Osteocyte (in vitro differentiated cells): ENCODE results near the gene CA6. TPM values are rescaled to one million over a fixed set of nuclear protein-coding genes. Genes with fewer than 3 reads are reported as not detected.

Experiments
- DNase-seq: peaks from one replicate; pipeline ENCODE4 v3.0.0; 2021; ENCODE audit warnings: mixed read lengths; ENCODE audit not compliant: unreplicated experiment; ENCODE audit errors: extremely low spot score
- H3K27ac Mint-ChIP-seq: one replicate; pipeline ENCODE4 v1.8.0; 2021; ENCODE audit warnings: mild to moderate bottlenecking, mixed read lengths; ENCODE audit not compliant: unreplicated experiment
- H3K27me3 Mint-ChIP-seq: one replicate; pipeline ENCODE4 v1.8.0; 2021; ENCODE audit warnings: mixed read lengths; ENCODE audit not compliant: unreplicated experiment
- H3K36me3 Mint-ChIP-seq: one replicate; pipeline ENCODE4 v1.8.0; 2021; ENCODE audit warnings: mixed read lengths; ENCODE audit not compliant: unreplicated experiment
- H3K4me1 Mint-ChIP-seq: one replicate; pipeline ENCODE4 v1.8.0; 2021; ENCODE audit warnings: mixed read lengths; ENCODE audit not compliant: unreplicated experiment
- H3K4me3 Mint-ChIP-seq: one replicate; pipeline ENCODE4 v1.8.0; 2021; ENCODE audit warnings: mild to moderate bottlenecking, moderate library complexity, mixed read lengths; ENCODE audit not compliant: unreplicated experiment
- H3K9me3 Mint-ChIP-seq: one replicate; pipeline ENCODE4 v1.8.0; 2021; ENCODE audit warnings: mixed read lengths; ENCODE audit not compliant: unreplicated experiment
- CTCF ChIP-seq: fragments of 200-600 bp; sonication (generic); IDR thresholded peaks from 2 replicates; pipeline ENCODE4 v1.5.0; 2021; ENCODE audit warnings: antibody characterized with exemption, mild to moderate bottlenecking, moderate library complexity
- total RNA-seq: library from RNA; stranded (reverse); gene quantifications from 2 replicates; pipeline ENCODE4 v1.2.1, GENCODE V29; 2021

Gene CA6
- total RNA-seq, 1 donor from 2014 or later, result not detected

GRCh38 chr1:8976896-8977450 is 31.3 kb downstream of the CA6 start:
- Mint-ChIP-seq H3K27me3 (peaks cover 8% of the 10 kb centered on the region), H3K9me3 (peaks cover 4% of the 10 kb centered on the region), H3K36me3 (no peaks in the 10 kb centered on the region), H3K4me3 (no peak overlapping the region), H3K4me1 (no peaks in the 10 kb centered on the region), H3K27ac (no peak overlapping the region)
- DNase-seq, result no peak
- TF ChIP-seq CTCF, result no peak

GRCh38 chr1:8980656-8981055 is 35.0 kb downstream of the CA6 start:
- TF ChIP-seq CTCF, result no peak
- no peaks in the 10 kb centered on the region for H3K36me3 Mint-ChIP-seq
- H3K27ac Mint-ChIP-seq, result no peak overlapping the region
- peaks cover 8% of the 10 kb centered on the region for H3K27me3 Mint-ChIP-seq
- H3K4me1 Mint-ChIP-seq, result no peaks in the 10 kb centered on the region
- H3K4me3 Mint-ChIP-seq, result no peak overlapping the region
- H3K9me3 Mint-ChIP-seq, result peaks cover 4% of the 10 kb centered on the region
- DNase-seq, result no peak

DNA sequence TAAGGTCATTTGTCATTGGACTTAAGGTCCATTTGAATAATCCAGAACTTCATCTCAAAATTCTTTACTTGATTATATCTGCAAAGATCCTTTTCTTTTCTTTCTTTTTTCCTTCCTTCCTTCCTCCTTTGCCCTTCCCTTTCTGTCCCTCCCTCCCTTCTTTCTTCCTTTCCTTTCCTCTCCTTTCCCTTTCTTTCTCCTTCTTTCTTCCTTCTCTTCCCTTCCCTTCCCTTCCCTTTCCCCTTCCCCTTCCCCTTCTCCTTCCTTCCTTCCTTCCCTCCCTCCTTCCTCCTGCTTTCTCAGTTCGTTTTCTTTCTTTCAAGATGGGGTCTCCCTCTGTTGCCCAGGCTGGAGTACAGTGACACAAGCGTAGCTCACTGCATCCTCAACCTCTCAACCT is 35.5 kb downstream of the CA6 start:
- H3K27ac Mint-ChIP-seq, result no peak overlapping the region
- no peaks in the 10 kb centered on the region for H3K36me3 Mint-ChIP-seq
- no peak overlapping the region for H3K4me3 Mint-ChIP-seq
- peaks cover 8% of the 10 kb centered on the region for H3K27me3 Mint-ChIP-seq
- no peak for TF ChIP-seq CTCF
- H3K4me1 Mint-ChIP-seq, result peaks cover 5% of the 10 kb centered on the region
- H3K9me3 Mint-ChIP-seq, result peaks cover 4% of the 10 kb centered on the region
- DNase-seq, result no peak

- H3K4me3 Mint-ChIP-seq, result no peak overlapping the region
- peaks cover 4% of the 10 kb centered on the region for H3K9me3 Mint-ChIP-seq
- peaks cover 10% of the 10 kb centered on the region for H3K4me1 Mint-ChIP-seq
- peaks cover 5% of the 10 kb centered on the region for H3K27me3 Mint-ChIP-seq
- H3K27ac Mint-ChIP-seq, result no peak overlapping the region
- no peak for TF ChIP-seq CTCF
- no peak for DNase-seq
- H3K36me3 Mint-ChIP-seq, result no peaks in the 10 kb centered on the region
Observed at GRCh38 chr1:8984203-8984602, 38.5 kb downstream of the CA6 start.

- DNase-seq, result no peak
- H3K36me3 Mint-ChIP-seq, result no peaks in the 10 kb centered on the region
- no peak overlapping the region for H3K27ac Mint-ChIP-seq
- TF ChIP-seq CTCF, result no peak
- peaks cover 13% of the 10 kb centered on the region for H3K4me1 Mint-ChIP-seq
- H3K27me3 Mint-ChIP-seq, result peaks cover 5% of the 10 kb centered on the region
- peaks cover 4% of the 10 kb centered on the region for H3K9me3 Mint-ChIP-seq
- no peak overlapping the region for H3K4me3 Mint-ChIP-seq
Observed at GRCh38 chr1:8984990-8985389, 39.3 kb downstream of the CA6 start.
